Astrocyte (in vitro differentiated cells and primary cell): ENCODE results near the gene STK39. TPM values are rescaled to one million over a fixed set of nuclear protein-coding genes. Genes with fewer than 3 reads are reported as not detected.

Experiments used
- DNase-seq: peaks from one replicate; pipeline ENCODE4 v3.0.0-alpha.2; 2010; ENCODE audit warnings: low read depth
- FAIRE-seq: peaks from 2 replicates; lab custom pipeline; 2011; peaks lifted over from hg19 to GRCh38; lab: Jason Lieb, UNC
- H2AFZ ChIP-seq: 2 replicates; pipeline ENCODE4 v1.6.0; 2012; ENCODE audit warnings: low read depth, low read length, inconsistent platforms
- H3K27ac ChIP-seq: 2 replicates; pipeline ENCODE4 v1.5.1; 2011; ENCODE audit warnings: low read depth, low read length, inconsistent platforms
- H3K27me3 ChIP-seq: 2 replicates; pipeline ENCODE4 v1.6.0; 2011; ENCODE audit warnings: low read length, inconsistent platforms; ENCODE audit not compliant: insufficient read depth
- H3K36me3 ChIP-seq: 2 replicates; pipeline ENCODE4 v1.5.1; 2011; ENCODE audit warnings: low read length, inconsistent platforms; ENCODE audit not compliant: insufficient read depth
- H3K4me1 ChIP-seq: 2 replicates; pipeline ENCODE4 v1.5.1; 2011; ENCODE audit warnings: low read length, inconsistent platforms; ENCODE audit not compliant: insufficient read depth
- H3K4me2 ChIP-seq: 2 replicates; pipeline ENCODE4 v1.6.0; 2012; ENCODE audit warnings: low read length, inconsistent platforms
- H3K4me3 ChIP-seq: 2 replicates; pipeline ENCODE4 v1.5.1; 2011; ENCODE audit warnings: low read depth, mild to moderate bottlenecking, low read length, inconsistent platforms; ENCODE audit not compliant: insufficient read depth
- H3K79me2 ChIP-seq: 2 replicates; pipeline ENCODE4 v1.6.0; 2012; ENCODE audit warnings: mild to moderate bottlenecking, low read length, inconsistent platforms; ENCODE audit not compliant: insufficient read depth
- H3K9ac ChIP-seq: 2 replicates; pipeline ENCODE4 v1.6.0; 2012; ENCODE audit warnings: mild to moderate bottlenecking, low read length, inconsistent platforms
- H3K9me3 ChIP-seq: 2 replicates; pipeline ENCODE4 v1.5.1; 2012; ENCODE audit warnings: low read depth, mild to moderate bottlenecking, low read length, inconsistent platforms; ENCODE audit not compliant: insufficient read depth
- H4K20me1 ChIP-seq: 2 replicates; pipeline ENCODE4 v1.6.0; 2012; ENCODE audit warnings: low read length, inconsistent platforms; ENCODE audit not compliant: insufficient read depth
- H3K27ac Mint-ChIP-seq: one replicate; pipeline ENCODE4 v1.8.0; 2021; ENCODE audit warnings: mild to moderate bottlenecking, mixed read lengths; ENCODE audit not compliant: unreplicated experiment
- H3K27me3 Mint-ChIP-seq: one replicate; pipeline ENCODE4 v1.8.0; 2021; ENCODE audit warnings: low read depth, mixed read lengths; ENCODE audit not compliant: unreplicated experiment
- H3K36me3 Mint-ChIP-seq: one replicate; pipeline ENCODE4 v1.8.0; 2021; ENCODE audit warnings: low read depth, mixed read lengths; ENCODE audit not compliant: unreplicated experiment
- H3K4me1 Mint-ChIP-seq: one replicate; pipeline ENCODE4 v1.8.0; 2021; ENCODE audit warnings: low read depth, mixed read lengths; ENCODE audit not compliant: unreplicated experiment
- H3K4me3 Mint-ChIP-seq: one replicate; pipeline ENCODE4 v1.8.0; 2021; ENCODE audit warnings: mild to moderate bottlenecking, moderate library complexity, mixed read lengths; ENCODE audit not compliant: unreplicated experiment
- H3K9me3 Mint-ChIP-seq: one replicate; pipeline ENCODE4 v1.8.0; 2021; ENCODE audit warnings: mild to moderate bottlenecking, mixed read lengths; ENCODE audit not compliant: unreplicated experiment
- CTCF ChIP-seq: IDR thresholded peaks from 2 replicates; pipeline ENCODE4 v1.5.1; 2011; ENCODE audit warnings: low read depth, mild to moderate bottlenecking, inconsistent platforms, low read length, moderate library complexity; ENCODE audit not compliant: insufficient read depth
- EZH2 ChIP-seq: IDR thresholded peaks from 2 replicates; pipeline ENCODE4 v1.6.1; 2012; ENCODE audit warnings: mild to moderate bottlenecking, low read length, inconsistent platforms; ENCODE audit not compliant: insufficient read depth
- total RNA-seq: library from RNA; stranded (reverse); gene quantifications from 2 replicates; pipeline ENCODE4 v1.2.1, GENCODE V29; 2021

Gene STK39
- total RNA-seq, 1 donor from 2014 or later, result 23.4 TPM

- FAIRE-seq, result no peak
Observed at GRCh38 chr2:168054657-168055056, 192.7 kb downstream of the STK39 start.

GRCh38 chr2:168053676-168054075 lies 193.7 kb downstream of the STK39 start:
- no peak overlapping the region for H3K27ac Mint-ChIP-seq

More at GRCh38 chr2:168054657-168055056, 192.7 kb downstream of the STK39 start:
- Mint-ChIP-seq H3K27ac (no peak overlapping the region), H3K9me3 (no peaks in the 10 kb centered on the region), H3K36me3 (peaks cover 2% of the 10 kb centered on the region), H3K27me3 (no peaks in the 10 kb centered on the region), H3K4me3 (no peak overlapping the region), H3K4me1 (no peaks in the 10 kb centered on the region)
- no peaks in the 10 kb centered on the region for H3K79me2 ChIP-seq
- no peak overlapping the region for H3K27ac ChIP-seq
- no peak for TF ChIP-seq EZH2
- TF ChIP-seq CTCF, result no peak
- H4K20me1 ChIP-seq, result no peaks in the 10 kb centered on the region
- H3K27me3 ChIP-seq, result no peaks in the 10 kb centered on the region
- no peak overlapping the region for H3K4me3 ChIP-seq
- no peak overlapping the region for H3K9ac ChIP-seq
- no peak for DNase-seq
- H2AFZ ChIP-seq, result no peak overlapping the region
- H3K4me2 ChIP-seq, result no peak overlapping the region
- H3K9me3 ChIP-seq, result no peaks in the 10 kb centered on the region
- H3K36me3 ChIP-seq, result no peaks in the 10 kb centered on the region
- H3K4me1 ChIP-seq, result no peaks in the 10 kb centered on the region

More at GRCh38 chr2:168053676-168054075, 193.7 kb downstream of the STK39 start:
- no peaks in the 10 kb centered on the region for H3K4me1 ChIP-seq
- TF ChIP-seq CTCF (no peak), EZH2 (no peak)
- no peak overlapping the region for H3K4me3 ChIP-seq
- H3K9ac ChIP-seq, result no peak overlapping the region
- no peaks in the 10 kb centered on the region for H3K9me3 Mint-ChIP-seq
- peaks cover under 1% of the 10 kb centered on the region for H3K36me3 Mint-ChIP-seq
- no peaks in the 10 kb centered on the region for H3K27me3 Mint-ChIP-seq
- H2AFZ ChIP-seq, result no peak overlapping the region
- no peaks in the 10 kb centered on the region for H3K27me3 ChIP-seq
- DNase-seq, result no peak
- H3K4me3 Mint-ChIP-seq, result no peak overlapping the region
- no peaks in the 10 kb centered on the region for H4K20me1 ChIP-seq
- H3K9me3 ChIP-seq, result no peaks in the 10 kb centered on the region
- no peak overlapping the region for H3K4me2 ChIP-seq
- no peaks in the 10 kb centered on the region for H3K4me1 Mint-ChIP-seq
- no peak for FAIRE-seq
- H3K27ac ChIP-seq, result no peak overlapping the region
- H3K79me2 ChIP-seq, result no peaks in the 10 kb centered on the region
- H3K36me3 ChIP-seq, result no peaks in the 10 kb centered on the region
